ENCODE measurements around the gene SLC16A10.
"Not testable (repeated sequence)": the region's sequence is repeated elsewhere in the genome, so short reads cannot be mapped to it uniquely, and the experiment has no call there.

Gene SLC16A10

DNA sequence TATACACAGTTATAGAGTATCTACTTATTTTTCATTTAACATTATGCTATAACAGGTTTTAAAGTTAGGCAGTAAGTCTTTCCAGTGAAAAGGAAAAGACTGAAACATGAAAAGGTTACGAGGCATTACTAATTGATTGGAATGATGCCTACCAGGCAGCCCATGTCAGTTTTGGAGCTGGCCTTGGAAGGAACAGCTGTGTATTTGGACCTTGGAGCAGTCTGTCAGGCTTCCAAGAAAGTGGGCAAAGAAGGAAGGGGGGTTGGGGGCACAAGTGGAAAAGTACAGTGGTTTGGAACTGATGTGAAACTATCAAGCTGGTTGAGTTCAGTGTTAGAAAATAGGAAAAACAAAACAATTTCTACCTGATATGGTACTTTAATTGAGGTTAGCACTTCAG is 41.7 kb downstream of the SLC16A10 start:
- FAIRE-seq (no peak), DNase-seq (ENCODE audit: low spot score) (no peak)

DNA sequence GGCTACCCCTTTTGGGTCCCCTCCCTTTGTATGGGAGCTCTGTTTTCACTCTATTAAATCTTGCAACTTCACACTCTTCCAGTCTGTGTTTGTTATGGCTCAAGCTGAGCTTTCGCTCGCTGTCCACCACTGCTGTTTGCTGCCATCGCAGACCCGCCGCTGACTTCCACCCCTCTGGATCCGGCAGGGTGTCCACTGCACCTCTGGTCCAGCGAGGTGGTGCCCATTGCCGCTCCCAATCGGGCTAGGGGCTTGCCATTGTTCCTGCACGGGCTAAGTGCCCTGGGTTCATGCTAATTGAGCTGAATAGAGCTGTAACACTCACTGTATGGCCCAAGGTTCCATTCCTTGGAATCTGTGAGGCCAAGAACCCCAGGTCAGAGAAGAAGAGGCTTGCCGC is 43.7 kb downstream of the SLC16A10 start:
- DNase-seq (ENCODE audit: low spot score); FAIRE-seq: not testable (repeated sequence)

- not testable (repeated sequence) for FAIRE-seq; DNase-seq (ENCODE audit: low spot score)
Observed at GRCh38 chr6:111132669-111133068, 45.4 kb downstream of the SLC16A10 start.

DNA sequence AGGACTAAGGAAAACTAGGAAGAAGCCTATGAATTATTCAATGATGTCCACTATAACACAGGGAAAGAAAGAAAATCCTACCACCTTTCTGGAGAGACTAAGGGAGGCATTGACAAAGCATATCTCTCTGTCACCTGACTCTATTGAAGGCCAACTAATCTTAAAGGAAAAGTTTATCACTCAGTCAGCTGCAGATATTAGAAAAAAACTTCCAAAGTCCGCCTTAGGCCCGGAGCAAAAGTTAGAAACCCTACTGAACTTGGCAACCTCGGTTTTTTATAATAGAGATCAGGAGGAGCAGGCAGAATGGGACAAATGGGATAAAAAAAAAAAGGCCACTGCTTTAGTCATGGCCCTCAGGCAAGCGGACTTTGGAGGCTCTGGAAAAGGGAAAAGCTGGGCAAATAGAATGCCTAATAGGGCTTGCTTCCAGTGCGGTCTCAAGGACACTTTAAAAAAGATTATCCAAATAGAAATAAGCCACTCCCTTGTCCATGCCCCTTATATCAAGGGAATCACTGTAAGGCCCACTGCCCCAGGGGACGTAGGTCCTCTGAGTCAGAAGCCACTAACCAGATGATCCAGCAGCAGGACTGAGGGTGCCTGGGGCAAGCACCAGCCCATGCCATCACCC is 47.0 kb downstream of the SLC16A10 start:
- not testable (repeated sequence) for DNase-seq (ENCODE audit: low spot score); FAIRE-seq

DNA sequence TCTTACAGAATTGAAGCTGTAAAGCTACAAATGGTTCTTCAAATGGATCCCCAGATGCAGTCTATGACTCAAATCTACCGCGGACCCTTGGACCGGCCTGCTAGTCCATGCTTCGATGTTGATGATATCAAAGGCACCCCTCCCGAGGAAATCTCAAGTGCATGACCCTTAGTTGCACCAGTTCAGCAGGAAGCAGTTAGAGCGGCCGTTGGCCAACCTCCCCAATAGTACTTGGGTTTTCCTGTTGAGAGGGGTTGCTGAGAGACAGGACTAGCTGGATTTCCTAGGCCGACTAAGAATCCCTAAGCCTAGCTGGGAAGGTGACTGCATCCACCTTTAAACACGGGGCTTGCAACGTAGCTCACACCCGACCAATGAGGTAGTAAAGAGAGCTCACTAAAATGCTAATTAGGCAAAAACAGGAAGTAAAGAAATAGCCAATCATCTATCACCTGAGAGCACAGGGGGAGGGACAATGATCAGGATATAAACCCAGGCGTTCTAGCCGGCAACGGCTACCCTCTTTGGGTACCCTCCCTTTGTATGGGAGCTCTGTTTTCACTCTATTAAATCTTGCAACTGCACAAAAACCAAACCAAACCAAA is 50.3 kb downstream of the SLC16A10 start:
- FAIRE-seq; DNase-seq (ENCODE audit: low spot score): not testable (repeated sequence)

GRCh38 chr6:111147440-111147839 is 60.1 kb downstream of the SLC16A10 start:
- no peak for FAIRE-seq
- DNase-seq (ENCODE audit: low spot score): no peak

GRCh38 chr6:111148110-111148509 is 60.8 kb downstream of the SLC16A10 start:
- FAIRE-seq: no peak
- DNase-seq (ENCODE audit: low spot score): no peak

DNA sequence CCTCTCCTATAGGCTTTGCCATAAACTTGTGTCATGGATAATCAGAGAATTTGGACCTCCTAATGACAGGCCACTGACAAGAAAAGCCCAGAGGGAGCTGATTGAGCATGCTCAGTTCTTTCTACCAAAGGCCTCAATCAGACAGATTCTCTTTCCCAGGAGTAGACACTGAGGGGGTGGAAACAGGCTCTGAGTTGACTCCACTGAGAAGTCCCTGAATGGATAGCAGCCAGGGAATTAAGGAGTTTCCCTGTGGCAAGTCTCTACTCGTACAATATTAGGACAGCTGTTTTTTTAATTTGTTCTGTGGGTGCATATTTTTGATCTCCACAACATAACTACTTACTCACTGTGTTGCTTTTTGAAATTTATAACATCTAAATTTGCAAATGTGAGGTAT is 63.3 kb downstream of the SLC16A10 start:
- no peak for FAIRE-seq
- no peak for DNase-seq (ENCODE audit: low spot score)

DNA sequence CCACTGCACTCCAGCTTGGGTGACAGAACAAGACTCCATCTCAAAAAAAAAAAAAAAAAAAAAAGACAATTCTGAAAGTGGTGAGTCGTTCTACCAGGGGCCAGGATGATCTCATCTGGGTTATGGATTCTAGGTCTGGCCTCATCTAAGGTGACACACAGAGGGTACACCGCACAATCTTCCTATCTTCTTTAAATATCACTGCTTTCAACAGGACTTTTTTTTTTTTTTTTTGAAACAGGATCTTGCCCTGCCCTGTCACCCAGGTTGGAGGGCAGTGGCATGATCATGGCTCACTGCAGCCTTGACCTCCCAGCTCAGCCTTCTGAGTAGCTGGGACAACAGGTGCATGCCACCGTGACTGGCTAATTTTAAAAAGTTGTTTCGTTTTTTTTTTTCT is 67.7 kb downstream of the SLC16A10 start:
- FAIRE-seq (no peak), DNase-seq (ENCODE audit: low spot score) (no peak)

DNA sequence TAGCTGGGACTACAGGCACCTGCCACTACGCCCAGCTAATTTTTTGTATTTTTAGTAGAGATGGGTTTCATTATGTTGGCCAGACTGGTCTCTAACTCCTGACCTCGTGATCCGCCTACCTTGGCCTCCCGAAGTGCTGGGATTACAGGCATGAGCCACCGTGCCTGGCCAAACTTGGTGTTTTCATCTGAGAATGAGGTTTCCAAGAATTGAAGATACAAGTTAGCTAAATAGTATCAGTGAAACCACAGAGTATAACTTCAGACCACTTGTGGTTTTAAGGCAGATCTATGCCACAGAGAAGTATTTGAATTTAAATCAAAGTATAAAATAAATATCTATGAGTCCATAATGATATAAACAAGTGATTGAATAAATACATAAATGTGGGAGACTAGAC is 70.1 kb downstream of the SLC16A10 start:
- FAIRE-seq (no peak), DNase-seq (ENCODE audit: low spot score) (no peak)

GRCh38 chr6:111159633-111160032 is 72.3 kb downstream of the SLC16A10 start:
- no peak for FAIRE-seq
- no peak for DNase-seq (ENCODE audit: low spot score)

DNA sequence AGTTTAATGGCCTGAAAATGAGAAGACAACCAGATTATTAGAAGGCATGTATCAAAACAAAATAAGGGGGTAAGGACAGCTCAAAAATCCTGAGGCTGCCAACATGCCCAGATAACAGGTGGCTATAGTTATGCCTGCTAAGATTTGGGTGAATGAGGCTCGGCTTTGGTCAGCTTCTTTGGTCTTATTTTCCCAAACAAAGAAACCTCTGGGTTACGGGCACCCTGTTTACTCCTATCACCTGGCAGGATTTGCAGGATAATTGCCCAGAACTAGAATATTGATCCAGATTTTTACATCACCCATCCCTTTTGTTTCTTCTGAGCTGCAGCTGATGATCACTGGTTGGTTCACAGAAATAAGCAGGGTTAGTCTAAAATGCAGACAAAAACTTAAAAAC is 74.3 kb downstream of the SLC16A10 start:
- no peak for FAIRE-seq
- DNase-seq (ENCODE audit: low spot score): no peak

DNA sequence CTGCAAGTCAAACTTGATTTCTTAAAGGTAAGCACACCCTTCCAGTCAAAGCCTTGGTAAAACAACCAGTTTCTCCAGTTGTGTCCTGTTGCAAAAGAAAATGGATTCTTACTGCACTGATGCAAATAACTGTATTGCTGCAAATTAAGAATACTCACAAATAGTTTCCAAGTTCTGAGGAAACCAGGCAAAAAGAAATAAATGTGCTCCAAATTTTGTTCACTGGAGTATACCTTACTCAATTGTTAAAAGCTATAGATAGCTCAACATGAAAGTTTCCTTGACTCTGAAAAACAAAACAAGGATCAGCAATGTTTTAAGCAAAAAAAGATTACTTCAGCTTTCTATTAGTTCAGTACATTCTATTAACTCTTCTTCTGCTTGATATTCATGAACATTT is 75.2 kb downstream of the SLC16A10 start:
- DNase-seq (ENCODE audit: low spot score): no peak
- no peak for FAIRE-seq

DNA sequence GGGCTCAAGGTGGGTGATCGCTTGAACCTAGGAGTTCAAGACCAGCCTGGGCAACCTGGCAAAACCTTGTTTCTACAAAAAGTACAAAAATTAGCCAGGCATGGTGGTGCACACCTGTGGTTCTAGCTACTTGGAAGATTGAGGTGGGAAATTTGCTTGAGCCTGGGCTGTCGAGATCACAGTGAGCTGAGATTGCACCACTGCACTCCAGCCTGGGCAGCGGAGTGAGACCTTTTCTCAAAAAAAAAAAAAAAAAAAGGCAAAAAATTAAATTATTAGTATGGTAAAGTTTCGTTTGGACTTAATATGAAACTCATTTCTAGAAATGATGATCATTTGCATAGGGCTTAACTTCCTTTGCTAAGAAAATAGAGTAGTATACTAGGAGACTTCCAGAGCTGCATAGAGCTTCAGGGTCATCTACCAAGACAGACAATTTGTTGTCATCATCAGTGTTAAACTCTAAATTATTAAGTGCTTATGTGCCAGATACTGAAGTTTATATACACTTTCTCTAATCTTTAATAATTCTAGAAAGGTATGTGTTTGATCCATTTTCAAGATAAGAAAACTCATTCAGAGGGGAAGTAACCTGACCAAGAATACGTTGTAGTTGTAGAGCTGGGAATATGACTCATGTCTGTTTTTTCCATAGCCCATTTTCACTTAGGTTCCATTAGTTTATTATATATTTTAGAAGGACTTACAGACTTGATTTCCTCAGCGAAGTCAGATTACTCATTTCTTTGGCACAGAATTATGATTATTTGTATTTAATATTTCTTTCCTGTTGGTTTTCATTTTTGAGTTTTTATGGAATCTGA is 84.5 kb downstream of the SLC16A10 start:
- no peak for DNase-seq (ENCODE audit: low spot score)
- FAIRE-seq: no peak

DNA sequence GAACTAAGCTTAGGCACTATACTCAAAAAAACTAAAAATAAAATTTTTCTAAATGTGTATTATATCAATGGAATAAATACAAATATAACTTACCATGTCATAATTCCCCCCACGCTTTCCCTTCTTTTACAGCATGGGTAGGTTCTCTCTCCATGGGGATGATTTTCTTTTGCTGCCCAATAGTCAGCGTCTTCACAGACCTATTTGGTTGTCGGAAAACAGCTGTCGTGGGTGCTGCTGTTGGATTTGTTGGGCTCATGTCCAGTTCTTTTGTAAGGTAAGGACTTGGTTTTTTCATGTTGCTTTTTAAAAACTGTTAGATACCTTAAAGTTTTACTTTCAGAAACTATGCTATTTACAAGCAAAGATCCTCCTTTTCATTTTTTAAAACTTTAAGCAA is 85.3 kb downstream of the SLC16A10 start:
- no peak for DNase-seq (ENCODE audit: low spot score)
- no peak for FAIRE-seq

DNA sequence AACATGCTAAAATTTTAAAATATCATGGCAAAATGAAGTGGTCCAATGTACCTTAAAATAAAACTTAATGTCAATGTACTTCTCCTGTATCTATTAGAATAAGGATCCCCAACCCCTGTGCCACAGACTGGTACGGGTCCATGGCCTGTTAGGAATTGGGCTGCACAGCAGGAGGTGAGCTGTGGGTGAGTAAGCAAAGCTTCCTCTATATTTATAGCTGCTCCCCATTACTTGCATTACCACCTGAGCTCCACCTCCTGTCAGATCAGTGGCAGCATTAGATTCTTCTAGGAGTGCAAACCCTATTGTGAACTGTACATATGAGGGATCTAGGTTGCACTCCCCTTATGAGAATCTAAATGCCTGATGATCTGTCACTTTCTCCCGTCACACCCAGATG is 86.0 kb downstream of the SLC16A10 start:
- FAIRE-seq (no peak), DNase-seq (ENCODE audit: low spot score) (no peak)

- DNase-seq (ENCODE audit: low spot score): no peak
- FAIRE-seq: no peak
Observed at GRCh38 chr6:111173946-111174345, 86.6 kb downstream of the SLC16A10 start.

GRCh38 chr6:111175109-111175508 is 87.8 kb downstream of the SLC16A10 start:
- DNase-seq (ENCODE audit: low spot score) (no peak), FAIRE-seq (no peak)

DNA sequence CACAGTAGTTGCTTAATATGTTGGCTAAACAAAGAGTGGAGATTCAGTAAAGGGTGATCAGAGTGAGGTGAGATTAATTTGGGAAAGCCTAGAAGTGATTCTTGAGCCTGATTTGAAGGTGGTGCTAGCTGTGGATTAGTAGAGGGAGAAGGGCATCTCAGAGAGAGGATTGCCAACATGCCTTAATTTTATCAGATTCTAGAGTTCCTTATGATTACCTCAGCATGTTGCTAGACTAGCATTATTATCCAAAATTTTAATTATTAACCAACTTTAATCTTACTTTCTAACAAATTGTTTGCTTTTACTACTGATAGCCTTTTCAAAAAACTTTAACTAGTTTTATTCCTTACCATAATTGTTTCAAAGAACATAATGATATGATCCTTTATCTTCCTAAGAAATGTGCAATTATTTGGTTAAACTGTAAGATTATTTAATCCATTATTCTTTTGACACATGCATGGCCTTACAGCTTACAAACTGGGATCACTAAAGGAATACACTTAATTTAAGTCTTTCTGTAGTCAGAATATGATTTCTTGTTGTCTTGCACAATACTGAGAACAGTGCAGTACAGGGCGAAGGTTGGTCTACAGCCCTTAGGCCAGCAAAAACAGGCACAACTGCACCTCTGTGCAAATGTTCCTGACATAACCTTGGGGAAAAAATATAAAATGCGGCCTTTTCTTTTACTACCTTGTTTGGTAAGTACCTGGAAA is 88.9 kb downstream of the SLC16A10 start:
- DNase-seq (ENCODE audit: low spot score): no peak
- no peak for FAIRE-seq

DNA sequence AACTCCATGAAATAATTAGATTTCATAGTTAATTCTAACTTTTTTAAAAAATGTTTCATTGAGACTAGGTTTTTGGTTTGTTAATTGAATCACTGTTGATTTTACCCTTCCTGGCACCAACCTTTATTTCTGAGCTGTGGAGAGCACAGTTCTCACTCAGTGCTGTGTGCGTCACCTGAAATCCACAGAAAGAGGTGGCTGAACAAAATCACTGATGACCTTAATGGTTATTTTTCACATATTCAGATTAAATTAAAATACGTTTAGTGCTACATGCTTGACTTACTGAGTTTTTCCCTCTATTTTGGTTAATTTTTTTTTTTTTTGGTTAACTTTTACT is 89.4 kb downstream of the SLC16A10 start:
- FAIRE-seq: no peak
- DNase-seq (ENCODE audit: low spot score): no peak

DNA sequence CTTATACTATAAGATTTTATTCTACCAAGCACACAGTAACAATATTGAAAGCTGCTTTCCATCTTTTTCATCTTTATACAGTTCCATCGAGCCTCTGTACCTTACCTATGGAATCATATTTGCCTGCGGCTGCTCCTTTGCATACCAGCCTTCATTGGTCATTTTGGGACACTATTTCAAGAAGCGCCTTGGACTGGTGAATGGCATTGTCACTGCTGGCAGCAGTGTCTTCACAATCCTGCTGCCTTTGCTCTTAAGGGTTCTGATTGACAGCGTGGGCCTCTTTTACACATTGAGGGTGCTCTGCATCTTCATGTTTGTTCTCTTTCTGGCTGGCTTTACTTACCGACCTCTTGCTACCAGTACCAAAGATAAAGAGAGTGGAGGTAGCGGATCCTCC is 89.8 kb downstream of the SLC16A10 start:
- no peak for FAIRE-seq
- no peak for DNase-seq (ENCODE audit: low spot score)

All from urothelium cell line (cell line).